RPMI8226 (cell line): Measurements from ENCODE around the gene LCE2A.

ENCODE experiments used
- DNase-seq: peaks from one replicate; pipeline ENCODE4 v3.0.0-alpha.2; 2015

Gene LCE2A

GRCh38 chr1:152743371-152744145 lies 45.4 kb downstream of the LCE2A start:
- DNase-seq, result no peak

- DNase-seq, result no peak
Observed at GRCh38 chr1:152745289-152745704, 47.2 kb downstream of the LCE2A start.

- no peak for DNase-seq
Observed at GRCh38 chr1:152745765-152746444, 47.8 kb downstream of the LCE2A start.

- no peak for DNase-seq
Observed at GRCh38 chr1:152747831-152748230, 49.7 kb downstream of the LCE2A start.
